ENCODE measurements around the gene HPN. TPM values are rescaled to one million over a fixed set of nuclear protein-coding genes. Genes with fewer than 3 reads are reported as not detected.
A peak's percentile ranks its signal among the peaks of the same experiment; 100 is the strongest.
"Not testable (repeated sequence)": the region's sequence is repeated elsewhere in the genome, so short reads cannot be mapped to it uniquely, and the experiment has no call there.

The HPN gene
- polyA plus RNA-seq, 3 donors, result 0.05 TPM; not detected in 2

DNA sequence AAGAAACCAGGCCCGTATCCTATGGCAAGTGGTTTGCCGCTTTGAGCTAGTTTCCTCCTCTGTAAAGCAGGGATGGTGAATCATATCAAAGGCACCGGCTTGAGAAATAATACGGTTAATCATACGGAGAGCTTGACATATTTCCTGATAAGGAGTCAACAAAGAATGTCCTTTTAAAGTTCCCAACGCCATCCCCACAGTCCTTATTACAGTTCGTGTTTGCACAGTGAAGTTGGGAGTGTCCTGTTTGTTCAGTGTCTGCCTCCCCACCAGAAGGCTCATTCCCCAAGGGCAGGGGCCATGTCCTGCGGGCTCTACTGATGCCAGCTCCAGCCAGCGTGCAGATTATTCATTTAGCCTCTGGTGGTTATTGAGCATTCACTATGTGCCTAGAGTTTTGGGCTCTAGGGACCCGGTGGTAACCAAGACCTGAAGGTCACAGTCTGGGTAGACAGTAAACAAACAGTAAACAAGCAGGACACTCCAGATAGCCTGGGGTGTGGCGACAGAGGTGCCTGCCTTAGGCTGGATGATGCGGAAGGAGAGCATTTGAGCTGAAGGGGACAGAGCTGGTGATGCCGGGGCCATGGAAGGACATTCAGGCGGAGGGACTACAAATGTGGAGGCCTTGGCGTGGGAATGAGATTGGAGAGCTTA, 35.1 kb upstream of the HPN start:
- 95% methylated on average over 11 of the region's 15 CpGs for WGBS (ENCODE audit: insufficient coverage)
- H3K36me3 Mint-ChIP-seq, result peaks cover 43 to 64% of the 10 kb centered on the region in 2 donors
- peaks cover 38 to 42% of the 10 kb centered on the region in 2 donors for H3K4me1 ChIP-seq (ENCODE audit: control insufficient read depth in 1 of 2, insufficient read depth in 2 of 2, low read length in 2 of 2)
- TF ChIP-seq, protein P1, sequence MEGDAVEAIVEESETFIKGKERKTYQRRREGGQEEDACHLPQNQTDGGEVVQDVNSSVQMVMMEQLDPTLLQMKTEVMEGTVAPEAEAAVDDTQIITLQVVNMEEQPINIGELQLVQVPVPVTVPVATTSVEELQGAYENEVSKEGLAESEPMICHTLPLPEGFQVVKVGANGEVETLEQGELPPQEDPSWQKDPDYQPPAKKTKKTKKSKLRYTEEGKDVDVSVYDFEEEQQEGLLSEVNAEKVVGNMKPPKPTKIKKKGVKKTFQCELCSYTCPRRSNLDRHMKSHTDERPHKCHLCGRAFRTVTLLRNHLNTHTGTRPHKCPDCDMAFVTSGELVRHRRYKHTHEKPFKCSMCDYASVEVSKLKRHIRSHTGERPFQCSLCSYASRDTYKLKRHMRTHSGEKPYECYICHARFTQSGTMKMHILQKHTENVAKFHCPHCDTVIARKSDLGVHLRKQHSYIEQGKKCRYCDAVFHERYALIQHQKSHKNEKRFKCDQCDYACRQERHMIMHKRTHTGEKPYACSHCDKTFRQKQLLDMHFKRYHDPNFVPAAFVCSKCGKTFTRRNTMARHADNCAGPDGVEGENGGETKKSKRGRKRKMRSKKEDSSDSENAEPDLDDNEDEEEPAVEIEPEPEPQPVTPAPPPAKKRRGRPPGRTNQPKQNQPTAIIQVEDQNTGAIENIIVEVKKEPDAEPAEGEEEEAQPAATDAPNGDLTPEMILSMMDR (IDR thresholded peaks at IDR 0.05), result no peak
- peaks cover 45% of the 10 kb centered on the region in 2 donors for H3K36me3 ChIP-seq (replicated peaks in 1 of 2; ENCODE audit: control insufficient read depth in 1 of 2, insufficient read depth in 2 of 2, low read length in 2 of 2)
- no peak overlapping the region for H3K4me2 ChIP-seq (replicated peaks; ENCODE audit: extremely low read depth, low read length, poor library complexity, severe bottlenecking)
- no peak overlapping the region for H3K4me3 Mint-ChIP-seq
- intact Hi-C loops (cut with micrococcal nuclease), result no loop called here
- H3K9me3 Mint-ChIP-seq, result no peaks in the 10 kb centered on the region
- peaks cover 47% of the 10 kb centered on the region for H4K20me1 ChIP-seq (ENCODE audit: insufficient read depth, low read length)
- no peak overlapping the region for H3K4me3 ChIP-seq (replicated peaks in 1 of 3; ENCODE audit: low read depth in 2 of 3, low read length in 3 of 3)
- H3K79me2 ChIP-seq (ENCODE audit: insufficient read depth, low read length), result peaks cover 62% of the 10 kb centered on the region
- H3K9me3 ChIP-seq (replicated peaks in 1 of 2; ENCODE audit: control insufficient read depth in 1 of 2, insufficient read depth in 1 of 2, low read length in 2 of 2), result no peaks in the 10 kb centered on the region
- peaks cover 44% of the 10 kb centered on the region for H3K4me1 Mint-ChIP-seq
- no peak overlapping the region for H3K27ac ChIP-seq (ENCODE audit: low read depth in 1 of 2, low read length in 2 of 2)
- H3K27me3 Mint-ChIP-seq (ENCODE audit: low read depth in 3 of 3), result peaks cover 0 to 5% (median 1%) of the 10 kb centered on the region in 3 donors
- H3K27ac Mint-ChIP-seq, result peak overlapping the region in 2 of 7 donors; percentile 7 to 34
- no peak overlapping the region for H2AFZ ChIP-seq (ENCODE audit: insufficient read depth, low read depth, low read length, poor library complexity, severe bottlenecking)
- H3K9ac ChIP-seq (ENCODE audit: insufficient read depth, low read length, poor library complexity, severe bottlenecking), result no peak overlapping the region
- H3K27me3 ChIP-seq (ENCODE audit: control insufficient read depth in 2 of 2, insufficient read depth in 2 of 2, low read length in 2 of 2), result no peaks in the 10 kb centered on the region
- no peak for DNase-seq

DNA sequence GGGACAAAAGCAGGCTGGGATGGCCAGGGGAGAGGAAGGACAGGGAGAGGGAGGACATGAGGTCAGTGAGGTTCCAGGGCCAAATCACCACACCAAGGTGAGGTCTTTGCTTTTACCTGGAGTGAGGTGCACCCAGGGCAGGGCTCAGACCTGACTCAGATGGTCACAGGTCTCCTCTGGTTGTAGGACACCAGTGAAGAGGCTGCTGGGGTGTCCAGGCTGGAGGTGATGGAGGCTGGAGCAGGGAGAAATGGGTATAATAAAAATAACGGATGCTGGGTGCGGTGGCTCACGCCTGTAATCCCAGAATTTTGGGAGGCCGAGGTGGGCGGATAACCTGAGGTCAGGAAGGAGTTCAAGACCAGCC, 34.5 kb upstream of the HPN start:
- H3K36me3 ChIP-seq (replicated peaks in 1 of 2; ENCODE audit: control insufficient read depth in 1 of 2, insufficient read depth in 2 of 2, low read length in 2 of 2), result peaks cover 50% of the 10 kb centered on the region in 2 donors
- intact Hi-C loops (cut with micrococcal nuclease), result no loop called here
- H3K4me1 Mint-ChIP-seq, result peaks cover 44% of the 10 kb centered on the region

DNA sequence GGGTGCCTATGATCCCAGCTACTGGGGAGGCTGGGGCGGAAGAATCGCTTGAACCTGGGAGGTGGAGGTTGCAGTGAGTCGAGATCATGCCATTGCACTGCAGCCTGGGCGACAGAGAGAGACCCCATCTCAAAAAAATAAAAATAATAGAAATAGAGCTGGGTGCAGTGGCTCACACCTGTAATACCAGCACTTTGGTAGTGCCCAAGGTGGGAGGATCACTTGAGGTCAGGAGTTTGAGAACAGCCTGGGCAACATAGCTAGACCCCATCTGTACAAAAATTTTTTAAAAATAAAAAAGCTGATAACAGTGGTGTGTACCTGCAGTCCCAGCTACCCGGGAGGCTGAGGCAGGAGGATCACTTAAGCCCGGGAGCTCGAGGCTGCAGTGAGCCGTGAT, 34.1 kb upstream of the HPN start:
- H3K9me3 Mint-ChIP-seq; H3K4me2 ChIP-seq (replicated peaks; ENCODE audit: extremely low read depth, low read length, poor library complexity, severe bottlenecking); H3K27ac Mint-ChIP-seq; H3K9me3 ChIP-seq (replicated peaks in 1 of 2; ENCODE audit: control insufficient read depth in 1 of 2, insufficient read depth in 1 of 2, low read length in 2 of 2); H3K27ac ChIP-seq (ENCODE audit: low read depth in 1 of 2, low read length in 2 of 2); H3K9ac ChIP-seq (ENCODE audit: insufficient read depth, low read length, poor library complexity, severe bottlenecking); H3K4me3 ChIP-seq (replicated peaks in 1 of 3; ENCODE audit: low read depth in 2 of 3, low read length in 3 of 3); intact Hi-C loops (cut with micrococcal nuclease); H3K27me3 Mint-ChIP-seq (ENCODE audit: low read depth in 3 of 3); DNase-seq; H3K4me3 Mint-ChIP-seq; H3K27me3 ChIP-seq (ENCODE audit: control insufficient read depth in 2 of 2, insufficient read depth in 2 of 2, low read length in 2 of 2); H2AFZ ChIP-seq (ENCODE audit: insufficient read depth, low read depth, low read length, poor library complexity, severe bottlenecking): not testable (repeated sequence)
- peaks cover 52% of the 10 kb centered on the region for H3K79me2 ChIP-seq (ENCODE audit: insufficient read depth, low read length)
- Mint-ChIP-seq H3K4me1 (peaks cover 44% of the 10 kb centered on the region), H3K36me3 (peaks cover 46 to 66% of the 10 kb centered on the region in 2 donors)
- peaks cover 46% of the 10 kb centered on the region for H4K20me1 ChIP-seq (ENCODE audit: insufficient read depth, low read length)
- peaks cover 51 to 52% of the 10 kb centered on the region in 2 donors for H3K36me3 ChIP-seq (replicated peaks in 1 of 2; ENCODE audit: control insufficient read depth in 1 of 2, insufficient read depth in 2 of 2, low read length in 2 of 2)
- WGBS (ENCODE audit: insufficient coverage), result 100% methylated on average over 1 of the region's 8 CpGs
- H3K4me1 ChIP-seq (ENCODE audit: control insufficient read depth in 1 of 2, insufficient read depth in 2 of 2, low read length in 2 of 2), result peaks cover 39 to 42% of the 10 kb centered on the region in 2 donors

More for the DNA sequence above, 34.5 kb upstream of the HPN start:
- Histone ChIP-seq H3K79me2 (ENCODE audit: insufficient read depth, low read length) (peaks cover 57% of the 10 kb centered on the region), H3K4me3 (replicated peaks in 1 of 3; ENCODE audit: low read depth in 2 of 3, low read length in 3 of 3) (no peak overlapping the region), H3K9me3 (replicated peaks in 1 of 2; ENCODE audit: control insufficient read depth in 1 of 2, insufficient read depth in 1 of 2, low read length in 2 of 2) (no peaks in the 10 kb centered on the region), H2AFZ (ENCODE audit: insufficient read depth, low read depth, low read length, poor library complexity, severe bottlenecking) (no peak overlapping the region), H3K27ac (ENCODE audit: low read depth in 1 of 2, low read length in 2 of 2) (no peak overlapping the region), H3K9ac (ENCODE audit: insufficient read depth, low read length, poor library complexity, severe bottlenecking) (no peak overlapping the region), H4K20me1 (ENCODE audit: insufficient read depth, low read length) (peaks cover 46% of the 10 kb centered on the region), H3K27me3 (ENCODE audit: control insufficient read depth in 2 of 2, insufficient read depth in 2 of 2, low read length in 2 of 2) (no peaks in the 10 kb centered on the region), H3K4me2 (replicated peaks; ENCODE audit: extremely low read depth, low read length, poor library complexity, severe bottlenecking) (no peak overlapping the region), H3K4me1 (ENCODE audit: control insufficient read depth in 1 of 2, insufficient read depth in 2 of 2, low read length in 2 of 2) (peaks cover 38 to 42% of the 10 kb centered on the region in 2 donors)
- Mint-ChIP-seq H3K27me3 (ENCODE audit: low read depth in 3 of 3) (peaks cover 0 to 5% (median 1%) of the 10 kb centered on the region in 3 donors), H3K27ac (peak overlapping the region in 2 of 7 donors; percentile 7 to 34), H3K36me3 (peaks cover 43 to 67% of the 10 kb centered on the region in 2 donors), H3K4me3 (no peak overlapping the region), H3K9me3 (no peaks in the 10 kb centered on the region)
- TF ChIP-seq, protein P1 (IDR thresholded peaks at IDR 0.05), result no peak
- DNase-seq, result no peak
- WGBS (ENCODE audit: insufficient coverage), result 100% methylated on average over 5 of the region's 5 CpGs
